HG02571 (cell line): ENCODE data around the gene CAND1.

Experiments
- ATAC-seq: cut with Tn5 transposase; IDR thresholded peaks from one replicate; pipeline ENCODE4 v1.9.1; 2021; ENCODE audit warnings: mild to moderate bottlenecking, moderate library complexity; ENCODE audit not compliant: unreplicated experiment

The CAND1 gene

DNA sequence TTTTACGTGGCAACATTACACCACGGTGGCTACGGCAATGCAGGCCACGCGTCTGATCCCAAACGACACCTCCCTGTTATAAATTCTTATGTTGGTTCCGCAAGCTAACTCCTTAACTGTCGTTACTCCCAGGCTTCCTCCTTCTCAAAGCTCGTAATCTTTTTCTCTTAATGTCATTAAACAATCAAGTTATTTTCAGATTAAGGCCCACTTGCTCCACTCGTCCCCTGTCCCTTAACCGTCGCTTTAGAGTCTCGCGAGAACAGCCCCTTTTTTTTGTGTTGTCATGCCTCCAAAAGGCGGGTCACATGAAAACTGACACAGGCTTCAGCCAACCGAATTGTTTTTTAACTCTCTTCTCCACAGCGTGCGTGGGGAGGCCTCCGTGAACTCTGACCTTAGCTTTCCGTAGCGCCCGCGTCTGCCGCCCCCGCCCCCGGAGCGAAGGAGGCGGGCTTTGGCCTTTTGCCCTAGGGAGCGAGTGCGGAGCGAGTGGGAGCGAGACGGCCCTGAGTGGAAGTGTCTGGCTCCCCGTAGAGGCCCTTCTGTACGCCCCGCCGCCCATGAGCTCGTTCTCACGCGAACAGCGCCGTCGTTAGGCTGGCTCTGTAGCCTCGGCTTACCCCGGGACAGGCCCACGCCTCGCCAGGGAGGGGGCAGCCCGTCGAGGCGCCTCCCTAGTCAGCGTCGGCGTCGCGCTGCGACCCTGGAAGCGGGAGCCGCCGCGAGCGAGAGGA is at the start of gene CAND1:
Gene CAND1, plus strand, starts transcription at position 463 of the 737 bp plus-strand sequence. CDS start 360 bp downstream, outside the sequence.
- ATAC-seq: peak; percentile 74

DNA sequence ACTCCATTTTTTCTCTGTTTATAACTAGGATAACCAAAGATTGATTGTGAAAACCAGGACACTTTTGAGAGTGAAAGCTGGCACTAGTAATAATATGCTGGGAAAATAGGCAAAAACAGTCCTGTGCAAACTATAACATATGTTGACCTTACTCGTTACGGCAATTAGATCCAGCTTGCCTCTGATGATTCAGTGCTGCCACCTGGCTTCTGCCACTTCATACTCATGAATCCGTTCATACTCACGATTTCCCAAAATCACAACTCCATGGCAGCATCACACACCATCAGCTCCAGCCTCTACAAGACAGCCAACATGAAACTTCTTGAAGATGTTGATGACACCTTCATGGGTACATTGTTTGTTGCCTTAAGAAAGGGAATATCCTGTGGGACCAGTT is 49.1 kb upstream of the CAND1 start:
- no peak for ATAC-seq

DNA sequence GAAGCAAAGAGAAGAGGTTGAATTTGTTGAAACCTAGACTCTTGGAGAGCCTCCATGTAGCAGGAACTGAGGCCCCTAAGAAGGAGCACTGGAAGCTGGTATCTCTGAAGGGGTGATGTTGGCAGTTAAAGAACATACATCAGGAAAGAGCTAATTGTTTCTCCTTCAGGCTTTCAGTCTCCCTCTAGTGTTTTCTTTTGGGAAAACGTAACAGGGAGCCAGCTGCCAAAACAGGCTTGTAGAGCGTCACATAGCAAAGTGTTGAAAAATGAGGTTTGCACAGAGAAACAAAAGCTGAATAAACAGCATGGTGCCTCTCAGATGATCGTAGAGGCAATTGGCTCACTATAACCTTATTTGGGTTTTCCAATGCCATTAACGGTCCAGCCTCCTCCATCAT is 46.9 kb upstream of the CAND1 start:
- ATAC-seq: no peak

DNA sequence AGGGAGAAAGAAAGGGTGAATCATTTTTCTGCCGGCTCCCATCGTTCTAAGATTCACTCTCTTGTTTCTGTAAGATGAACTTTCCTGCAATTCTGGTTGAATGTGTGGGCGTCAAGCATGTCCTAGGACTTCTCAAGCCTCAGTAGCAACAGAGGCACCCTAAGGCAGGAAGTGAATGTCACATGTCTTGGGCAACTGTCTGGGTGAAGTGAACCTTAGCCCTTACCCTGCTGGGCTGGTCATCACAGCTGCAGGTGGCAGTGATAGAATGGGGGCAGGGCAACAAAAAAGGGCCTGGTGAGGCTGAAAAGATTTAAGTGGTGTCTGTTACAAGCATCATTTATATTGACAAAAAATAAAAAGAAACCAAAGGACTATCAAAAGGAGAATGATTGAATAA is 45.9 kb upstream of the CAND1 start:
- ATAC-seq: no peak

DNA sequence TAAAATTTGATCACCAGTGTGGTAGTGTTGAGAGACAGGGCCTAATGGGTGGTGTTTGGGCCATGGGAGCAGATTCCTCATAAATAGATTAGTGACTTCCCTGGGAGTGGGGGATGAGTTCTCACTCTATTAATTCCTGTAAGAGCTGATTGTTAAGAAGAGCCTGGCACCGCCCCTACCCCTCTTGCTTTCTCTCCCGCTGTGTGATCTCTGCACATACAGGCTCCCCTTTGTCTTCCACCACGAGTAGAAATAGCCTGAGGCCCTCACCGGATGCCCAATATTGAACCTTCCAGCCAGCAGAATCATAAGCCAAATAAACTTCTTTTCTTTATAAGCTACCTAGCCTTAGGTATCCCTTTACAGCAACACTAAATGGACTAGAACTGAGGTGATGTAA is 31.9 kb upstream of the CAND1 start:
- no peak for ATAC-seq

DNA sequence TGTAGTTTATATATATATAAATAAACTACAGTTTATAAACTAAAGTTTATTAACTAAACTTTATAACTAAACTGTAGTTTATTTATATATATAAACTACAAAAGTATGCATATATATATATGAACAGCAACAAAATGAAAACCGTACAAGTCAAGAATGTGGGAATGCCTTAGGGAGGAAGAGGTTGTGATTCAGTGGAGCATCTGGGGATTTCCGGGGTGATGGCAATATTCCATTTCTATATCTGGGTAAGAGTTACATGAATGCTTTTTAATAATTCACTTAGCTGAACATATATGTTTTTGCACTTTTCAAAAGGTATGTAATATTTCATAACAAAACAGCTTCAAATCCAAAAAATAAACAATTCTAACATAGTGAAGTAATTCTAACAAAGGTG is 30.1 kb upstream of the CAND1 start:
- no peak for ATAC-seq

DNA sequence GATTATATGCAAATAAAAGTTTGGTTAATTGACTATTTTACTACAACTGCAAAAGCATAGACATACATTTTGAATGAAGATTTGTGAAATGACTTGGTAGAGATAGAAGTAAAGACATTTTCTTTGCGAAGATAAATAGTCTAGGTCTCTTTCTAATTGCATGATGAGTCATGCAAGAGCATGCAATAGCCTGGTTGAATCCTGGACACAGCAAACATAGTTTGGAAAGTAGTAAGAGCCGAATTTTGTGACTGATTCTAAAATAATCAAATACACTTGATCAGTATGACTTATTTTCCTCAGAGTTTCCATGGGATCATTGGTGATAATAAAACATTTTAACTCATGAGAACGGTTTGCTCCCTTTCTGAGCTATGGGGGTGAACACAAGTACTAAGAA is 27.7 kb upstream of the CAND1 start:
- ATAC-seq: no peak

DNA sequence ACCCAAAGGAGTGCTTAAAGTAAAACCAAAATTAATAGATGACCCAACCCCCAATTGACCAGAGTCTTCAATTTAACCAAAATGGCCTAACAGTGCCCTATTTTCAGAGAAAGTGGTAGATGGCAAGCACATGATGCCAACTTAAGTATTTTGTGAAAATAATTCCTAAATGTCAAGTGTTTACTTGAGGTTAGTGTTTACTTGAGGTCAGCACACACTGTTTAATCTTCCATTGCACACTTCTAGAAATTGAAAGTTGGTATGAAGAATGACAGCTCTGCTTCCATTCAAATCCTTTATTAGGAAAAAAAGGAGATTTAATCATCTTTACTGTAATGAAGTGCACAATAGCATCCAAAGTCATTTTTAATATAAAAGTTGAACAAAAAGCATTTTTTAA is 25.9 kb upstream of the CAND1 start:
- ATAC-seq: no peak

DNA sequence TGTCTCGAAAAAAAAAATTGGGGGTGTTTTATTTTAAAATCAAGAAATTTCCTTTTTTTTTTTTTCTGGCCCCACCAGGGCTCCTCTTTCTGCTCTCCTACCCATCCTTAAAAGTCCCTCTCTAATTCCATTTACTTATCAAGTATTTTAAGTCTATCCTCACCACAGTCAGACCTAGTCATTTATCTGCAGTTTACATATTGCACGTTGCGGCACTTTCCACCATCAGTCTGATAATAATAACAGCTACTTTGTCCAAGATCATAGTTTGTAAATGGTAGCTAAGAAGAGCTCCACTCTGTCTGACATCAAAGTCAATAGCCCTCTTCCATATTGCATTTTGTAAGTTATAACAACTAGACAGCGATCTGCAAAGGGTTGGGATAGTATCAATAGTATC is 23.6 kb upstream of the CAND1 start:
- no peak for ATAC-seq

DNA sequence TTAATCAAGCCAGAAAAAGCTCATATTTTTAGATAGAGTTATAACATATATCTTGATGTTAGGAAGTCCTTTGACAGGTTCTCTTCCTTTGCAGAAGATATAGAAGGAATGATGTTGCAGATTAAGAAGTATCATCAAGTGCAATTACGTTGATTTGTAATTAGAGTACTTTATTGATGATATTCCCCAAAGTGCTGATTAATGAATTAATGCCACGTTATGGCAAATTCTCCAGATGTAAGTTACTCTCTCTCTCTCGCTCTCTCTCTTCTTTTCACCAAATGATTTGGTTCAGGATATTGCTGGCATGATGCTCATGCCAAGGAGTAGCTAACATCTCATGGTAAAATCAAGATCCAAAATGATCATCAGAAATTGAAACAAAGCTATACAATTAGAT is 18.1 kb upstream of the CAND1 start:
- no peak for ATAC-seq

DNA sequence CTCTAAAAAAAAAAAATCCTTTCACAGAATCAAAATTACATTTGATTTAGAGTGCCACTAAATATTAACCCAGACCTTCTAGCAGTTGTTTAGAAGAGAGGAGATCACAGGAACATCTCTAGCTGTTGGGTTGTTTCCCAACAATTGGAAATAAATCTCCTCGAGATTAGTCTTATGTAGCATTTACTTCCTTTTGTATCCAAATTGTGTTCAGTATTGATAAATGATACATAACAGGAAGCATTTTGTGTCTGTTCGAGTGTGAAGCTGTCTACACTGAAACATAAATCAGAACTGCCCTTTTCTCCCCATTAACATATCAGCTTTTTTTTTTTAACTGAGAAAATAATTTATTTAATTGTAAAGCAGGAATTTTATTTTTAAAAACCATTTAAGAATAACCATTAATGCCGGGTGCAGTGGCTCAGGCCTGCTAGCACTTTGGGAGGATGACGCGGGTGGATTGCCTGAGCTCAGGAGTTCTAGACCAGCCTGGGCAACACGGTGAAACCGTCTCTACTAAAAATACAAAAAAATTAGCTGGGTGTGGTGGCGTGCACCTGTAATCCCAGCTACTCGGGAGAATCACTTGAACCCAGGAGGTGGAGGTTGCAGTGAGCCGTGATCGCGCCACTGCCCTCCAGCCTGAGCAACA is 14.7 kb upstream of the CAND1 start:
- ATAC-seq: no peak

DNA sequence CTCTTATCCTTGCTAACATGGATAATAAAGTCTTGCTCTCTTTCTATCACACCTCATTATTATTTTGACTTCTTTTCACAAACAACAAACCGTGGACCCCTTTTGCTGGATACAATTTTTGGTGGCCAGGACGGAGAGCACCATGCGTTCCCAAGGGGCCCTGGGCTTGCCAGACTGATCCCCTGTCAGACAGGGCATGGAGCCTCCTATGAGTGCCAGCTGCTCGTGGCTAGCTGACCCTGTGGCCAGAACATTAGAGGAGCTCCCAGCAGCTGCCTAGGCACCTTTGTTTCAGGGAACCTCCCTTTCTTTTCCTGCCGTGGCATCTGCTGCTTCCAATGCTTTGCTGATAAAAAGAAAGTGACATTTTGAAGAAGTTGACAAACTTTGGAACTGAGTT is 12.5 kb upstream of the CAND1 start:
- no peak for ATAC-seq

DNA sequence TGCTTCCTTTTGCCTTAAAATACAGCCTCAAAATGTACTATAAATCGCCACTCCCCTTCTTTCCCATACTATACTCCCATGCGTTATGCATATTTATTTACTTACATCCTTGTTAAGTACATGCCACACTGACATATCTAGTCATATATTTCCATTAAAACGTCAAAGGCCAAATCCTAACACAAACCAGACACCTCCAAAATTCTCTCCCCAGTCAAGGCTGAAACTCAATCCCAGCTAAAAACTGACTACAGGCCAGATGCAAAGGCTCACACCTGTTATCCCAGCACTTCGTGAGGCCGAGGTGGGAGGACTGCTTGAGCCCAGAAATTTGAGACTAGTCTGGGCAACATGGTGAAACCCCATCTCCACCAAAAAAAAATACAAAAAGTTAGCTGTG is 5.7 kb upstream of the CAND1 start:
- no peak for ATAC-seq

DNA sequence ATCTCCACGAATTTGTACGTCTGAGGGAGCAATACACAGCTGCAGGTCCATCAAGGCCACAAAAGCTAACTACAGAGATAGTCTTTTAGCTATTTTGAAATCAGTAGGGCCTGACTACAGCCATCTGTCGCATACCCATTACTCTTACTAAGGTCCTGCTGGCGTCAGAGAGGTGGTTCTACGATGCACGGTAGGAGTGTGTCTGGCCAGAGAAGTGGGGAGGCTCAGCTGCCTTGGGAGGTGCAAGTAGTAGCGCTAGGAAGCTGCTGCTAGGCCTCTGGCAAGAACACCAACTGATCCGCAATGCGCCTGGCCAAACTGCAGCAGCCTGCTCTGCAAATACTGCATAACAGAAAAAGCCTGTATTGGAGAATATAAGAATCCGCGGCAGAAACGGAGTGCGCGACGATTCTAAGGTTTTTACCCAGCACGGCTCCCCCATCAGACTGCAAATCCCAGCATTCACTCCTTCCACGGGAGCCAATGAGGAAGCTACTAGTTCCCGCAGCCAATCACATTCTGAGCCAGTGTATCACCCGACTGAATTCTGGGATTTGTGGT is 743 bp upstream of the CAND1 start:
- peak; percentile 80 for ATAC-seq

DNA sequence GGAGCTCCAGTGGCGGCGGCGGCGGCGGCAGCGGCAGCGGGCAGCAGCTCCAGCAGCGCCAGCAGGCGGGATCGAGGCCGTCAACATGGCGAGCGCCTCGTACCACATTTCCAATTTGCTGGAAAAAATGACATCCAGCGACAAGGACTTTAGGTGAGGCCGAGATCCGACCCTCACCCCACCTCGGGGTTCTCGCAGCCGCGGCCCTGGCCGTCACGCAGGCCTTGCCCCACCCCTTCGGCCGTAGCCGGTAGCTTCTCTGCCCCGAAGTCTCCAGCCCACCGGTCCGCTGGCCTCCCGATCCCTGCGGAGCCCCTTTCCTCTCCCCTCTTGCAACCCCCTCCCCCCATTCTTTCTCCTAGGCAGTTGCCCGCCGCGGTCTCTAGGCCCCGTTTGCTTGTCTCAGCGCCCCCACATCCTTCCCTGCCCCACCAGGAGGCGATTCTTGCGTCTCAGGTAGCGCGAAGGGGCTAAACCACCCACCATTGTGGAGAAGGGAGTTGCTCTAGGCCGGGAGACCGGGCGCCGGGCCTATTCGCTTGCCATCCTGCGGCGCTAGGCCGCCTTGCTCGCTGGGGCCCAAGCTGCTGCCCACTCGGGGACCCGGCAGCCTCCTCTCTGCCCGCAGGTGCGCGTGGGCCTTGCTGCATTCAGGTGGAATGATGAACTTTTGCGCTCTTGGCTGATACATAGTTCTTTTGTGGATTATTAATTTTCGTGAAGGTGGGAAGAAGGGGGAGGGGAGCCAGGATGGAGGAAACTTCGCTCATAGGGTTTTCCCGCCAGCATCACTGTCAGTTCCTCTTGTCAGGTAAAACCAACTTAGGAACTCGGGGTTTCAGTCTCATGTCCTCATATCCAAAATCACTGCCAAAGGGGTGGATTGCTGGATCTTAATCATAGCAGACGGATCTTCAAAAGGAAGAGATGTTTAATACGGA is 745 bp downstream of the CAND1 start:
- peak; percentile 4 for ATAC-seq

DNA sequence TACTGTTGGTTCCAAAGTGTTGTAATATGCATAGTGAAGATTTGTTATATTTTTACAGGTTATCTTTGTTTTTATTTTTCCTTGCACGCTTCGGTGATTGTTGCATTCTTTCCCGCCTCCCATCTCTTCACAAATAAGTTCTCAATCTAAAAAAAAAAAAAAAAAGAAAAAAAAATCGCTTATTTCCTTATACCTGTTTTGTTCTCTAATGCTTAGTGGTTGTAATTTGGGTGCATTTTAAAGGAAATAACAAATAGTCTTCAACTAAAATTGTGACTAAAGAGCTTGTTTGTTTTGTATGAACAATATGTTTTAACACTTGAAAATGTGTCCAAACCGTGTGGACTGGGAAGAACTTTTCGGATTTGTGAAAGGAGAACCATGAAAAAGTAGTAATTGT is 1.5 kb downstream of the CAND1 start:
- ATAC-seq: no peak

DNA sequence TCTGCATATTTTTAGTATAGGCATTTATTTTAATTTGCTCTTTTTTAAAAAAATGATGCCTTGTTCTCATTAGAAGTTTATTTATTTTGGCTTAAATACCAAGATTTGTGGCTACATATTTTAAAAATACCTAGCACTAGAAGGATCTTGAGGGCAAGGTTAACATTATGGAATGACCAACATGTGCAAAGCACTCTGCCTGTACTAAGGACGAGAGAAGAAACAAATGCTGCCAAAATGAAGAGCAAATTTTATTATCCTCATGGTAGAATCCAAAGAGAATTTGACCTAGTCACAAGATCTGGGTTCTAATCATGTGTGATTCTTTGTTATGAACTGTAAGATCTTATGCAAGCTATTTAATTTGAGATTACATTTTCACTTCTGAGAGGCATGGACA is 2.8 kb downstream of the CAND1 start:
- ATAC-seq: no peak

DNA sequence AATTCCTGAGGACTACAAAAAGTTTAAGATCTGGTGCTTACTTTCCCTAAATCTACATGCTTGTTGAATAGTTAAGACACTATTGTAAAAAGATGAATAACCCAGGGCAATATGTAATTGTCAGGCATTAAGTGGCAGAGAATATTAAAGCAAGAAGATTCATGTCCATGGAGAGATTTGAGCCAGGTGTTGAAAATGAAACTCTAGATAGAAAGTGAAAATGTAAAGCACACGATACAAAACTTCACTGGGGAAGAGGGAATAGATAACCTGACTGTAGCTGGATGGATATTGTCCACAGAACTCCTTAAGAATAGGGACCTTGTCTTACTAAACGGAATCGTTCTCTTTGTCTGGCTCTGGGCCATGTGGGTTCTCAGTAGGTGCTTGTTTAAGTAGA is 5.0 kb downstream of the CAND1 start:
- ATAC-seq: no peak

DNA sequence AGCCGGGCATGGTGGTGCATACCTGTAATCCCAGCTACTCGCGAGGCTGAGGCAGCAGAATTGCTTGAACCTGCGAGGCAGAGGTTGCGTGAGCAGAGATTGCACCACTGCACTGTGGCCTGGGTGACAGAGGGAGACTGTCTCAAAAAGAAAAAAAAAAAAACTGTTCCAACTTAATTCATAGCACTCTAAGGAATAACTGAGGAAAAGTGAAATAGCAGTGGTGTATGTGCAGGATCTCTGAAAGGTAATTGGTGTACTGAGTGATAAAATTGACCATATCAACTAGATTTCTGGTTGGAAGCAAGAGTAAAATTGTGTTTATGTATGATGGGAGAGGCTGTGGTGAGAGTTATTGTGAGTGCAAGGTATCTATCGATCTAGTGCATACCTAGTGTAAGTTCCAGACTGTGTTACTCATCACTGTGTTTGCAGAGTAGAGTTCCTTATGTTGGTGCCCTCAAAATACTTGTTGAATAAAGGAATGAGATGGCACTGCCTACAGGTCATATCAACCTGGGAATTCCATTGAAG is 6.3 kb downstream of the CAND1 start:
- ATAC-seq: no peak

DNA sequence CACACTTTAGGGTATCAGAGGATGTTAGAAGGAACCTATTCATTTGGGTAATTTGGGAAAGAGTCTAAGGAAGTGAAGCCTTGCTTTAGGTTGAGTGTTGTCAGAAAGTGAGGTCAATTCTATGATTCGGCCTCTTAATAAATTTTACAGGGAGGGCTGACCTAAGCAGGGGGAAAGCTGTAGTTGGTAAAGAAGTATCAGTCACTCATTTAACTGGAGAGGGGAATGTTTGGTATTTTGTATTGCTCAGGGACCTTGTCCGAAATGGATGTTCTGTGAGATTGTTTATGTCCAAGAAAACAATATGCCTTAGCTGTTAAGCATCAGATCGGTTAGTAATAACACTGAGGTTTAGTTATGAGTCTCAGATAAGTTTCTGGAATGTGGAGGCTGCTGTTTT is 7.3 kb downstream of the CAND1 start:
- ATAC-seq: no peak

DNA sequence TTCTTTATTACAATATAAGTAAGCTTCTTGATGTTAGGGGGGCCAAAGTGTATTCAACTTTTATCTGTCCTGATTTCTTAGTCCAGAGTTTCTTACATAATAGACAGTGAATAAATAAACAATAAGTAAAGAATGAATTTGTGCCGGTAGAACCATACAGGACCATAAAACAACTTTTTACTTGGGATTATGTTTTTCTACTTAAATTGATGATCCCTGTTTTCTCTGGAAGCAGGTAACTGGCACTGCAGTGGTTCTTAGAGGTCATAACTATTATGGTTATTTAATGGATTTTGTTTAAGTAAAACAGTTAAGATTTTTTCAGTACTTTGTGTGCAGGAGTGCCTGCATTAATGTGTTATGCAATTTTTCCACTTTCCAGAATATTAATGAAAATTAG is 10.5 kb downstream of the CAND1 start:
- no peak for ATAC-seq
